Liver (tissue), 9 donors: ENCODE results near the gene RBM20. TPM values are rescaled to one million over a fixed set of nuclear protein-coding genes. Genes with fewer than 3 reads are reported as not detected.

Source experiments
- DNase-seq: peaks from one replicate; pipeline ENCODE4 v3.0.0-alpha.2; 2017; ENCODE audit warnings: low spot score
- H3K27ac ChIP-seq, 2 donors: one replicate each; pipeline ENCODE4 v1.7.0; 2013; ENCODE audit warnings: inconsistent platforms in 2 of 2, low read length in 2 of 2, control low read depth in 1 of 2, low read depth in 1 of 2, mild to moderate bottlenecking in 1 of 2
- H3K27me3 ChIP-seq, 4 donors: one replicate each; pipeline versions ENCODE4 v1.6.1 to v1.7.0; 2013; ENCODE audit warnings: low read length in 3 of 4, inconsistent platforms in 1 of 4, mild to moderate bottlenecking in 1 of 4, moderate library complexity in 1 of 4; ENCODE audit not compliant: control insufficient read depth in 4 of 4, insufficient read depth in 4 of 4
- H3K36me3 ChIP-seq, 4 donors: one replicate each; pipeline versions ENCODE4 v1.6.1 to v1.7.0; 2013; ENCODE audit warnings: low read length in 3 of 4, mild to moderate bottlenecking in 3 of 4, low read depth in 1 of 4, moderate library complexity in 1 of 4; ENCODE audit not compliant: control insufficient read depth in 4 of 4, insufficient read depth in 3 of 4
- H3K4me1 ChIP-seq, 4 donors: one replicate each; pipeline versions ENCODE4 v1.6.1 to v1.7.0; 2013; ENCODE audit warnings: low read length in 3 of 4, mild to moderate bottlenecking in 3 of 4, moderate library complexity in 1 of 4; ENCODE audit not compliant: control insufficient read depth in 4 of 4, insufficient read depth in 4 of 4
- H3K4me3 ChIP-seq, 3 donors: one replicate each; pipeline versions ENCODE4 v1.6.1 to v1.7.0; 2013; ENCODE audit warnings: low read length in 3 of 3, control low read depth in 1 of 3, low read depth in 1 of 3, mild to moderate bottlenecking in 1 of 3
- H3K9ac ChIP-seq, 2 donors: one replicate each; pipeline ENCODE4 v1.7.0; 2013; ENCODE audit warnings: low read length in 2 of 2, mild to moderate bottlenecking in 2 of 2, moderate library complexity in 2 of 2, control low read depth in 1 of 2, low read depth in 1 of 2
- H3K9me3 ChIP-seq, 4 donors: one replicate each; pipeline versions ENCODE4 v1.6.1 to v1.7.0; 2013; ENCODE audit warnings: low read length in 3 of 4; ENCODE audit not compliant: control insufficient read depth in 4 of 4
- ATF3 ChIP-seq: IDR thresholded peaks from 2 replicates; pipeline ENCODE4 v1.6.1; 2016; ENCODE audit warnings: antibody characterized with exemption
- EGR1 ChIP-seq, 2 donors: IDR thresholded peaks; 2 replicates each; pipeline ENCODE4 v1.6.1; 2016 to 2018; ENCODE audit warnings: antibody characterized with exemption in 2 of 2, low read depth in 2 of 2
- FOXA1 ChIP-seq: IDR thresholded peaks from 2 replicates; pipeline ENCODE4 v1.6.1; 2016; ENCODE audit warnings: antibody characterized with exemption
- FOXA2 ChIP-seq: IDR thresholded peaks from 2 replicates; pipeline ENCODE4 v1.6.1; 2016; ENCODE audit warnings: antibody characterized with exemption
- GABPA ChIP-seq, 2 donors: IDR thresholded peaks in 1 of 2; conservative IDR thresholded peaks in 1 of 2; 2 replicates each; pipeline ENCODE4 v1.6.1; 2016; ENCODE audit warnings: antibody characterized with exemption in 2 of 2, mild to moderate bottlenecking in 1 of 2, moderate library complexity in 1 of 2
- HNF4A ChIP-seq, 2 donors: conservative IDR thresholded peaks; 2 replicates each; pipeline ENCODE4 v1.6.1; 2016; ENCODE audit warnings: antibody characterized with exemption in 2 of 2, mild to moderate bottlenecking in 2 of 2
- HNF4G ChIP-seq: IDR thresholded peaks from 2 replicates; pipeline ENCODE4 v1.6.1; 2016; ENCODE audit warnings: antibody characterized with exemption
- JUND ChIP-seq, 2 donors: IDR thresholded peaks; 2 replicates each; pipeline ENCODE4 v1.6.1; 2016; ENCODE audit warnings: antibody characterized with exemption in 2 of 2
- NR2F2 ChIP-seq: IDR thresholded peaks from 2 replicates; pipeline ENCODE4 v1.6.1; 2016; ENCODE audit warnings: antibody characterized with exemption
- RAD21 ChIP-seq, 2 donors: IDR thresholded peaks; 2 replicates each; pipeline ENCODE4 v1.6.1; 2016; ENCODE audit warnings: antibody characterized with exemption in 2 of 2, mild to moderate bottlenecking in 2 of 2
- RXRA ChIP-seq, 2 donors: IDR thresholded peaks; 2 replicates each; pipeline ENCODE4 v1.6.1; 2017 to 2018; ENCODE audit warnings: antibody characterized with exemption in 2 of 2, mild to moderate bottlenecking in 1 of 2
- TAF1 ChIP-seq: conservative IDR thresholded peaks from 2 replicates; pipeline ENCODE4 v1.6.1; 2016; ENCODE audit warnings: antibody characterized with exemption, mild to moderate bottlenecking
- YY1 ChIP-seq: IDR thresholded peaks from 2 replicates; pipeline ENCODE4 v1.6.1; 2016; ENCODE audit warnings: antibody characterized with exemption, mild to moderate bottlenecking
- ZBTB33 ChIP-seq: IDR thresholded peaks from 2 replicates; pipeline ENCODE4 v1.6.1; 2016; ENCODE audit warnings: antibody characterized with exemption
- WGBS: extraction: QIAGEN DNeasy Blood & Tissue Kit; methylation state at CpG from one replicate; pipeline ENCODE4 v1.1.7; 2013; 5-methylcytosine and 5-hydroxymethylcytosine counted together
- polyA plus RNA-seq, 2 donors: library from polyadenylated mRNA; stranded (reverse) in 1 of 2; unstranded in 1 of 2; fragments of 200-250 nt in 1 of 2; fragments of >200 nt in 1 of 2; fragmentation: Nextera tagmentation in 1 of 2; extraction: Ambion mirVana in 1 of 2; gene quantifications; one replicate each; pipeline versions ENCODE4 v1.2.1 to v1.2.3, GENCODE V29; 2013 to 2015
- total RNA-seq, 2 donors: library from RNA; depleted of rRNA; stranded (reverse); fragments of >200 nt; gene quantifications; one replicate each; pipeline ENCODE4 v1.2.3, GENCODE V29; 2014
- TF ChIP-seq, protein P1 (sequence below): fragments of 150-350 bp; IDR thresholded peaks from 2 replicates; pipeline ENCODE4 v1.5.1; 2017; ENCODE audit warnings: improper control_type of control experiment, low read depth, low read length; ENCODE audit not compliant: missing input control
- donor health status: healthy.
- donor health status: healthy.
- donor health status: healthy.
- donor health status: healthy.
- donor health status: healthy.

The RBM20 gene
- total and polyA plus RNA-seq, 4 donors: 0.03 to 0.08 (median 0.05) TPM; not detected in 1

DNA sequence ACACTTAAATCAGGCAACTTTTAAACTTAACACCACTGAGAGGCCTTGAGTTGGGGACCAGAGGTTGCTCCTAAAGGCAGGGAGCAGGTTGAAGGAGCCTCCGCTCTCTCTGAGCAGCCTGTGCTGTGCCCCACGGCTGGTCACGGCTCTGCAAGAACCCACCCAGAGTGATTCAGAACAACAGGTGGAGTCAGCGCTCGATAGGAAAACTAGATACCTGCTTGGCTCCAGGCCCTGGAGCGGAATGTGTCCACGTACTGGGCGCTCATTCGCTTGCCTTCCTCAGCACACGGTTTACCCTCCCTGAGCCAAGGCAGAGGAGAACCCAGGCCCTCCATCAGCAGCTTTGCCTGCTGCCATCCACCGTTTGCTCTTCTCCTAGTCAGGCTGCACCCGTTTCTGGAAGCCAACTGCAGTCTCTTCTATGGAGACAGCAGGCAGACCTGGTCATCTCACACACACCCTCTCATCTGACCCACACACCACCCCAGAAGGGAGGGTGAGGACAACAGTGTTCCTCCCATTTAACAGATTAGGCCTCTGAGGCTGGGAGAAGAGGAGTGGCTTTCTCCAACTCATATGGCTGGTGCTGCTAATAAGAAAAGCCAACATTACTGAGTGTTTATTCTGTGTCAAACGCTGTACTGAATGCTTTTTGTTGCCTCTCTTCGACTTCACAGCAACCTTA is 189.9 kb downstream of the RBM20 start:
- no peaks in the 10 kb centered on the region for H3K27me3 ChIP-seq
- H3K4me1 ChIP-seq: no peaks in the 10 kb centered on the region
- no peak for TF ChIP-seq FOXA2
- no peak for TF ChIP-seq HNF4G
- TF ChIP-seq, protein P1, sequence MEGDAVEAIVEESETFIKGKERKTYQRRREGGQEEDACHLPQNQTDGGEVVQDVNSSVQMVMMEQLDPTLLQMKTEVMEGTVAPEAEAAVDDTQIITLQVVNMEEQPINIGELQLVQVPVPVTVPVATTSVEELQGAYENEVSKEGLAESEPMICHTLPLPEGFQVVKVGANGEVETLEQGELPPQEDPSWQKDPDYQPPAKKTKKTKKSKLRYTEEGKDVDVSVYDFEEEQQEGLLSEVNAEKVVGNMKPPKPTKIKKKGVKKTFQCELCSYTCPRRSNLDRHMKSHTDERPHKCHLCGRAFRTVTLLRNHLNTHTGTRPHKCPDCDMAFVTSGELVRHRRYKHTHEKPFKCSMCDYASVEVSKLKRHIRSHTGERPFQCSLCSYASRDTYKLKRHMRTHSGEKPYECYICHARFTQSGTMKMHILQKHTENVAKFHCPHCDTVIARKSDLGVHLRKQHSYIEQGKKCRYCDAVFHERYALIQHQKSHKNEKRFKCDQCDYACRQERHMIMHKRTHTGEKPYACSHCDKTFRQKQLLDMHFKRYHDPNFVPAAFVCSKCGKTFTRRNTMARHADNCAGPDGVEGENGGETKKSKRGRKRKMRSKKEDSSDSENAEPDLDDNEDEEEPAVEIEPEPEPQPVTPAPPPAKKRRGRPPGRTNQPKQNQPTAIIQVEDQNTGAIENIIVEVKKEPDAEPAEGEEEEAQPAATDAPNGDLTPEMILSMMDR: no peak
- TF ChIP-seq ZBTB33: no peak
- TF ChIP-seq GABPA (IDR thresholded peaks at IDR 0.05 in 1 of 2, conservative IDR thresholded peaks at IDR 0.05 in 1 of 2): no peak
- TF ChIP-seq TAF1: no peak
- TF ChIP-seq NR2F2: no peak
- no peak for TF ChIP-seq EGR1 (IDR thresholded peaks at IDR 0.05; ENCODE audit: low read depth in 2 of 2)
- no peak for TF ChIP-seq FOXA1
- no peak for TF ChIP-seq RAD21 (IDR thresholded peaks at IDR 0.05)
- TF ChIP-seq ATF3: no peak
- TF ChIP-seq RXRA (IDR thresholded peaks at IDR 0.05): no peak
- no peak for TF ChIP-seq JUND (IDR thresholded peaks at IDR 0.05)
- TF ChIP-seq YY1: no peak
- DNase-seq: no peak
- no peaks in the 10 kb centered on the region for H3K9me3 ChIP-seq
- 93% methylated on average over 14 of the region's 14 CpGs for WGBS
- H3K36me3 ChIP-seq: no peaks in the 10 kb centered on the region
- no peak overlapping the region for H3K4me3 ChIP-seq
- no peak overlapping the region for H3K27ac ChIP-seq
- H3K9ac ChIP-seq: no peak overlapping the region

DNA sequence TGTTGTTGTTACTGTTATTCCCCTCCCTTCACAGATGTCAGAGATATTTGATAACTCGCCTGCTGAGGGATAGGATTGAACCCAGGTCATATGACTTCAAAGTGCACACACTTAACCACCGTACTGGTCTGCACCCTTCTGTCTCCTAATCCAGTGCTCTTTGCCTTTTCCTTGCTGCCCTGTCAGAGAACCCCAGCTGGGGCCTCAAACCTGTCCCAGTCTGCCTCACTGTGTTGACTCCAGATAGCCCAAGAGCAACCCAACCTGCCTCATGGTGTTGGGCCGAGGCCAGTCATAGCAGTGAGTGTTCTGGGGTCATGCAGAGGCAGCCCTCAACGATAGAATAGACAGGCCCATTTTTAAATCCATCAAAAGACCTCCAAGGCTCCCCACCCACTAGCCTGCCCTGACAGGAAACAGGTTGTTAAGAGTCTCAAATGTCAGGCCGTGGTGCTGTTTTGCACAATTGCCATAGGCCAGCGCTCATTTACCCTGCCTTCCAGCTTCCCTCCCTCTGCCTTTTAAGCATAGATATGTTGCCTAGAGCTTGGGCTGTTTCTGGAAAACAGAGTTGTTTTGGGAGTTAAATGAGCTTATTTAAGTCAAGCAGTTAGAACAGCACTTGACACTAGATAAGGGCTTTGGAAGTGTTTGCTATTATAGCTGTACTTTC is 190.6 kb downstream of the RBM20 start:
- no peaks in the 10 kb centered on the region for H3K36me3 ChIP-seq
- no peaks in the 10 kb centered on the region for H3K4me1 ChIP-seq
- H3K9me3 ChIP-seq: no peaks in the 10 kb centered on the region
- DNase-seq: no peak
- H3K4me3 ChIP-seq: no peak overlapping the region
- H3K27ac ChIP-seq: no peak overlapping the region
- no peak overlapping the region for H3K9ac ChIP-seq
- no peak for TF ChIP-seq YY1
- no peak for TF ChIP-seq ATF3
- no peak for TF ChIP-seq TAF1
- no peak for TF ChIP-seq HNF4A (conservative IDR thresholded peaks at IDR 0.05)
- TF ChIP-seq, protein P1: no peak
- no peaks in the 10 kb centered on the region for H3K27me3 ChIP-seq
- 72% methylated on average over 6 of the region's 6 CpGs for WGBS
